C1 segment of cervical spinal cord (tissue), 14 donors: Measurements from ENCODE around the gene DDC.

ENCODE experiments used
- DNase-seq, 14 donors: peaks; one replicate each; lab custom pipeline; 2025; lab: John Stamatoyannopoulos, UW

DDC gene

GRCh38 chr7:50418086-50418515 is 147.1 kb downstream of the DDC start:
- peak in 8 of 14 donors; percentile 12 to 45 (median 23) for DNase-seq

GRCh38 chr7:50416527-50417182 is 148.6 kb downstream of the DDC start:
- peak in 3 of 14 donors; percentile 9 to 18 (median 15) for DNase-seq

GRCh38 chr7:50415844-50416364 is 149.3 kb downstream of the DDC start:
- no peak for DNase-seq

- DNase-seq, result no peak
These were observed 151.6 kb downstream of the DDC start for GRCh38 chr7:50413561-50413960.

GRCh38 chr7:50412973-50413372 is 152.2 kb downstream of the DDC start:
- DNase-seq, result no peak

- DNase-seq, result no peak
These were observed 153.9 kb downstream of the DDC start for GRCh38 chr7:50411332-50411731.

- peak in 1 of 14 donors; percentile 11 for DNase-seq
These were observed 155.1 kb downstream of the DDC start for GRCh38 chr7:50409856-50410745.
